Lower leg skin (tissue), 4 donors: ENCODE results near the gene STUM. TPM values are rescaled to one million over a fixed set of nuclear protein-coding genes. Genes with fewer than 3 reads are reported as not detected.

Experiments
- DNase-seq, 2 donors: peaks; one replicate each; pipeline ENCODE4 v3.0.0-alpha.2; 2019; ENCODE audit warnings: low spot score in 2 of 2
- H3K4me3 ChIP-seq: fragments of 200-600 bp; sonication (generic); 2 replicates; pipeline ENCODE4 v1.5.1; 2017; ENCODE audit warnings: mild to moderate bottlenecking, low read depth; ENCODE audit not compliant: poor library complexity, severe bottlenecking
- POLR2A ChIP-seq, 2 donors: fragments of 450-650 bp; IDR thresholded peaks; one replicate each; pipeline ENCODE4 v1.6.1; 2016 to 2017; ENCODE audit warnings: antibody characterized with exemption in 2 of 2, mild to moderate bottlenecking in 1 of 2, moderate library complexity in 1 of 2
- WGBS, 2 donors: methylation state at CpG; one replicate each; pipeline ENCODE4 v1.1.5; 2018; 5-methylcytosine and 5-hydroxymethylcytosine counted together
- intact Hi-C: fragments of 100-400 bp; cut with DNase I; formaldehyde crosslinking; loops from one replicate; pipeline ENCODE4 v1.15.0; 2023; ENCODE audit warnings: low total_unique reads
- total RNA-seq, 4 donors: library from RNA; depleted of rRNA; stranded (reverse); fragments of >200 nt; gene quantifications; one replicate each; pipeline ENCODE4 v1.1.0, GENCODE V29; 2016
- TF ChIP-seq, protein P1 (sequence below), 3 donors: fragments of 450-650 bp; IDR thresholded peaks; one replicate each; pipeline ENCODE4 v1.5.1; 2016; ENCODE audit warnings: antibody characterized with exemption in 3 of 3, mild to moderate bottlenecking in 3 of 3, moderate library complexity in 2 of 3

Gene STUM
- total RNA-seq, 4 donors from 2014 or later = 1.0 to 6.6 (median 3.4) TPM

DNA sequence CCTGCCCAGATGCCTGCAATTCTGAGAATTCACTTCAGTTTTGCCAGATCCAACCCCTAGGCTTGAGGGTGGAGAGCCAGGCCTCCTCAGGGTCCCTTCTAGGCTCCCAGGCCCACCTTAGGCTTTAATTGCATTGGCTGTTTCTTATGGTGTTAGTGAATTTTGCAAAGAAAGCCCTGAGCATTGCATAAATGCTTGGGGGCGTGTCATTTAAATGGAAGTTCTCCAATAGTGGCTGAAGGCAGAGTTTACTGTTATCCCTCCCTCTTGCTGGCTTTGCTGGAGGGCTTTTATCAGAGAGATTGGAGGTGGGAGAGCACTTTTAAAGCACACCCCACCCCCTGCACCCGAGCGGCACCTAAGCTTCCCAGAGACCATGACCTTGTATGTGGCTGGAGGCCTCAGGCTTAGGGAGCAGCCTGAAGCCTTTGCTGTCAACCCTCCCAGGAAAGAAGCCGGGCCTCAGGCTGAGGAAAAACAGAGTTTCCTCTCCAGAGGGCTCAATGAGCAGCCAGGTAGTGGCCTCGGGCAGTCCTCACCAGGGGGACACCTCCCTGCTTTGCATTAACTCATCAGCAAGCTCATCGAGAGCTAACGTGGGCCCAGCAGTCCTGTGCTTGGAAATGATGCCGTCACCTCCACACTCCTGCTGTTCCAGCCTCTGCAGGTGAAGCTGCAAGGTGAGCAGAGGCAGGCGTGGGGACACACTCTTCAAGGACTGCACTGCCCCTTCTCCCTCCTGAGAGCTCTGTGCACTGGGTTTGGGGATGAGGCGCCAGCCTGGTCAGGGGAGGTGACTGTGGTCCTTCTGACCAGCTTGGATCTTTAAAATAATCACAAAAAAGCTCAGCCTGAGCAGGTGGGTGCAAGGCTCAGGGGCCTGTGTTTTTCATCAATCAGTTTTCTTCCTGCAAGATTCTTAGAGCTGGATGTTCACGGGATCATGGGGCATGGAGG, 58.0 kb downstream of the STUM start:
- WGBS, 2 donors = 92 to 94% methylated on average over 8 of the region's 11 CpGs
- intact Hi-C loops = no loop called here
- H3K4me3 ChIP-seq = no peak overlapping the region
- DNase-seq = no peak
- no peak for TF ChIP-seq POLR2A (IDR thresholded peaks at IDR 0.05)

DNA sequence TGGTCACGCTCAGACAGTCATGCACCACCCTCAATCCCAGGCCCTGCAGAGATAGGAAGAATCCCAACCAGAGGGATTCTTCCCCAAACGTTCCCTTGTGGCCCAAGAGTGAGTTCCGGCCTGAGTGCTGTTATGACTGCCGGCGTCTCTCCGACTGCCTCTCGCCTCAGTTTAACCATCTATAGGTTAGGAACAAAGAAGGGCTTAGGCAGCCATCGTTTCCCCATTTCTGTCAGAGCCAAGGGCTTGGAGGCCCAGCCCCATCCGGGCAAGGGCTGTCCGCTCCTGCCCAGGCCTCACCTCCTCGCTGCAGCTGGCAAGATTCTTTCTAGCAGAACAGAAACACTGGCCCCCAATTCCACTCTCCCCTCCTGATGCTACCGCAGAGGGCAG, 58.7 kb downstream of the STUM start:
- no peak for TF ChIP-seq POLR2A (IDR thresholded peaks at IDR 0.05)
- TF ChIP-seq, protein P1, sequence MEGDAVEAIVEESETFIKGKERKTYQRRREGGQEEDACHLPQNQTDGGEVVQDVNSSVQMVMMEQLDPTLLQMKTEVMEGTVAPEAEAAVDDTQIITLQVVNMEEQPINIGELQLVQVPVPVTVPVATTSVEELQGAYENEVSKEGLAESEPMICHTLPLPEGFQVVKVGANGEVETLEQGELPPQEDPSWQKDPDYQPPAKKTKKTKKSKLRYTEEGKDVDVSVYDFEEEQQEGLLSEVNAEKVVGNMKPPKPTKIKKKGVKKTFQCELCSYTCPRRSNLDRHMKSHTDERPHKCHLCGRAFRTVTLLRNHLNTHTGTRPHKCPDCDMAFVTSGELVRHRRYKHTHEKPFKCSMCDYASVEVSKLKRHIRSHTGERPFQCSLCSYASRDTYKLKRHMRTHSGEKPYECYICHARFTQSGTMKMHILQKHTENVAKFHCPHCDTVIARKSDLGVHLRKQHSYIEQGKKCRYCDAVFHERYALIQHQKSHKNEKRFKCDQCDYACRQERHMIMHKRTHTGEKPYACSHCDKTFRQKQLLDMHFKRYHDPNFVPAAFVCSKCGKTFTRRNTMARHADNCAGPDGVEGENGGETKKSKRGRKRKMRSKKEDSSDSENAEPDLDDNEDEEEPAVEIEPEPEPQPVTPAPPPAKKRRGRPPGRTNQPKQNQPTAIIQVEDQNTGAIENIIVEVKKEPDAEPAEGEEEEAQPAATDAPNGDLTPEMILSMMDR (IDR thresholded peaks at IDR 0.05) = no peak
- H3K4me3 ChIP-seq = no peak overlapping the region
- intact Hi-C loops = no loop called here
- 96 to 98% methylated on average over 12 of the region's 12 CpGs for WGBS, 2 donors
- no peak for DNase-seq

DNA sequence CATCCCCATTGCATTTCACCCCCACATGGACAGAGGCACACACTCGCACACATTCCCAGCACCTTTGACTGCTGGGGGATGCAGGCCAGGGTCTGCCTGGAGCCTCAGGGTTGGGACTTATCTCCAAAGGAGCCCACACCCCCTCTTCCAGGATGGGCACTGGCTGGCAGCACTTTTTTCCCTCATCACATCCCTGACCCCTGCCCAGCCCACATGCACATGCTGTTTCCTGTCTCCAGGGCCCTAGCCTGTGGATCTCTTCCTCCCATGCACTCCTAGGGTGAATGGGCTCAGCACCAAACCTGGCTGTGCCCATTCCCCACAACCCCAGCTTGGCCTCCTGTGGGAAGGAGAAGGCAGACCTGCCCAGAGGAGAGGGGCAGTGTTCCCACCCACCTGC, 59.3 kb downstream of the STUM start:
- no peak for DNase-seq
- no peak overlapping the region for H3K4me3 ChIP-seq
- intact Hi-C loops = no loop called here
- 93 to 100% methylated on average over 1 of the region's 1 CpG for WGBS, 2 donors
- TF ChIP-seq POLR2A (IDR thresholded peaks at IDR 0.05) = no peak
- TF ChIP-seq, protein P1 (IDR thresholded peaks at IDR 0.05) = no peak

GRCh38 chr1:226608699-226609505, 60.3 kb downstream of the STUM start:
- WGBS, 2 donors = 61 to 69% methylated on average over 18 of the region's 18 CpGs
- H3K4me3 ChIP-seq = no peak overlapping the region
- TF ChIP-seq, protein P1 (IDR thresholded peaks at IDR 0.05) = no peak
- TF ChIP-seq POLR2A (IDR thresholded peaks at IDR 0.05) = no peak
- intact Hi-C loops = no loop called here
- no peak for DNase-seq

GRCh38 chr1:226609836-226610455, 61.4 kb downstream of the STUM start:
- DNase-seq = peak in 1 of 2 donors; percentile 49
- H3K4me3 ChIP-seq = no peak overlapping the region
- 68 to 83% methylated on average over 11 of the region's 11 CpGs for whole genome bisulfite sequencing, 2 donors
- intact Hi-C loops = no loop called here
- TF ChIP-seq, protein P1 (IDR thresholded peaks at IDR 0.05) = no peak
- TF ChIP-seq POLR2A (IDR thresholded peaks at IDR 0.05) = no peak
